ENCODE measurements around the gene NGB. TPM values are rescaled to one million over a fixed set of nuclear protein-coding genes. Genes with fewer than 3 reads are reported as not detected.
A peak's percentile ranks its signal among the peaks of the same experiment; 100 is the strongest.

NGB gene
- total and polyA plus RNA-seq, 9 of the 15 experiments (the other 6 are each of a cell fraction or from before 2014, with no cell fraction given): not detected

DNA sequence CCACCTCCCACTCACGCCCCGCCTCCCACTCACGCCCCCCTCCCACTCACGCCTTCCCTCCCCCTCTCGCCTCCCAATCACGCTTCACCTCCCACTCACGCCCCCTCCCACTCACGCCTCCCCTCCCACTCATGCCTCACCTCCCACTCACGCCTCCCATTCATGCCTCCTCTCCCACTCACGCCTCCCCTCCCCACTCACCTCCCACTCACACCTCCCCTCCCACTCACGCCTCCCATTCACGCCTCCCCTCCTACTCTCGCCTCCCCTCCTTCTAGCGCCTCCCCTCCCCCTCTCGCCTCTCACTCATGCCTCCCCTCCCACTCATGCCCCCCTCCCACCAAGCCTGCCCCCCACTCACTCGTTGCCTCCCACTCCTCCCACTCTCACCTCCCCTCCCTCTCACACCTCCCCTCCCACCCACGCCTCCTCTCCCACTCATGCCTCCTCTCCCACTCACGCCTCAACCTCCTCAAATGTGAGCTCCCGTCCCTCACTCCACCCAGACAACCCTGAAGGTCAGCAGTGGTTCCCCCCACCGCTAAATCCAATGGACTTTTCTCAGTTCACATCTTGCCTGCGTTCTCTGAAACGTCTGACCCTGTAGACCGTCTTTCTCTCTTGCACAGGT lies 49.6 kb downstream of the NGB start:
- intact Hi-C loops (cut with micrococcal nuclease): no loop called here
- ATAC-seq (no peak), FAIRE-seq (no peak), DNase-seq (ENCODE audit: extremely low read depth in 1 of 4, low spot score in 3 of 4) (peak in 2 of 4 experiments; percentile 29 to 30)
- ChIA-PET CTCF (ENCODE audit: low intra/inter-chr PET ratio) (no interaction called here), POLR2A (no interaction called here)
- H3K27me3 ChIP-seq (ENCODE audit: control insufficient read depth in 2 of 2, insufficient read depth in 2 of 2, low read length in 2 of 2): peaks cover 0 to 27% of the 10 kb centered on the region in 2 experiments; a peak in 4 of 5 replicates
- peaks cover 0 to 4% of the 10 kb centered on the region in 2 experiments; a peak in 1 of 5 replicates for H3K4me1 ChIP-seq (replicated peaks in 1 of 2; ENCODE audit: control insufficient read depth in 2 of 2, insufficient read depth in 2 of 2, low read length in 2 of 2)
- H3K9me3 ChIP-seq (replicated peaks; ENCODE audit: control insufficient read depth, insufficient read depth, low read depth, low read length): no peaks in the 10 kb centered on the region
- H4K20me1 ChIP-seq (replicated peaks; ENCODE audit: control insufficient read depth, insufficient read depth, low read length): no peaks in the 10 kb centered on the region
- H3K27ac ChIP-seq (ENCODE audit: extremely low read depth, low read depth, low read length): no peak overlapping the region
- H3K79me2 ChIP-seq (ENCODE audit: control insufficient read depth, insufficient read depth, low read length): no peaks in the 10 kb centered on the region
- no peak overlapping the region for H3K4me2 ChIP-seq (ENCODE audit: insufficient read depth, low read length)
- no peaks in the 10 kb centered on the region for H3K36me3 ChIP-seq (ENCODE audit: control insufficient read depth, insufficient read depth, low read length)
- no peak overlapping the region for H3K9ac ChIP-seq (ENCODE audit: insufficient read depth in 1 of 2, low read depth in 2 of 2, low read length in 2 of 2)
- 5% methylated on average over 6 of the region's 23 CpGs for WGBS (ENCODE audit: insufficient coverage, low coverage, missing lambda C conversion rate)
- in situ Hi-C loops (cut with MboI): no loop called here
- BruUV-seq (replicated peaks): no TSS peak
- H3K9me1 ChIP-seq (ENCODE audit: control insufficient read depth, insufficient read depth, low read length): no peaks in the 10 kb centered on the region
- H3K4me3 ChIP-seq: no peak overlapping the region
- H2AFZ ChIP-seq (ENCODE audit: low read depth, low read length): no peak overlapping the region
- TF ChIP-seq TEAD4 (IDR thresholded peaks at IDR 0.05; ENCODE audit: low read length) (peak; percentile 35; the same call in 1 of the 2 replicates), TEAD4 (CRISPR knock-in tag; IDR thresholded peaks at IDR 0.05; ENCODE audit: borderline replicate concordance) (no peak), SAFB (IDR thresholded peaks at IDR 0.05; ENCODE audit: borderline replicate concordance, low read depth, low read length) (peak; percentile 24; the same call in 1 of the 2 replicates), EGR1 (conservative IDR thresholded peaks at IDR 0.05) (peak; percentile 80), RUNX1 (IDR thresholded peaks at IDR 0.05; ENCODE audit: low read depth) (no peak)
- TF ChIP-seq, protein P1, sequence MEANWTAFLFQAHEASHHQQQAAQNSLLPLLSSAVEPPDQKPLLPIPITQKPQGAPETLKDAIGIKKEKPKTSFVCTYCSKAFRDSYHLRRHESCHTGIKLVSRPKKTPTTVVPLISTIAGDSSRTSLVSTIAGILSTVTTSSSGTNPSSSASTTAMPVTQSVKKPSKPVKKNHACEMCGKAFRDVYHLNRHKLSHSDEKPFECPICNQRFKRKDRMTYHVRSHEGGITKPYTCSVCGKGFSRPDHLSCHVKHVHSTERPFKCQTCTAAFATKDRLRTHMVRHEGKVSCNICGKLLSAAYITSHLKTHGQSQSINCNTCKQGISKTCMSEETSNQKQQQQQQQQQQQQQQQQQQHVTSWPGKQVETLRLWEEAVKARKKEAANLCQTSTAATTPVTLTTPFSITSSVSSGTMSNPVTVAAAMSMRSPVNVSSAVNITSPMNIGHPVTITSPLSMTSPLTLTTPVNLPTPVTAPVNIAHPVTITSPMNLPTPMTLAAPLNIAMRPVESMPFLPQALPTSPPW (CRISPR knock-in tag; IDR thresholded peaks at IDR 0.05): peak; percentile 26; the same call in 1 of the 2 replicates
